Measurements from ENCODE around the gene VEGFD.

The VEGFD gene

GRCh38 chrX:15299941-15300851, 84.0 kb downstream of the VEGFD start:
- no peak for DNase-seq

GRCh38 chrX:15298780-15299179, 85.4 kb downstream of the VEGFD start:
- no peak for DNase-seq

- no peak for DNase-seq
Measured at GRCh38 chrX:15298201-15298600, 86.0 kb downstream of the VEGFD start.
